Pons (tissue), 1 donor: Measurements from ENCODE around the gene ARMC6.
"Not testable (repeated sequence)": the region's sequence is repeated elsewhere in the genome, so short reads cannot be mapped to it uniquely, and the experiment has no call there.

Source experiments
- DNase-seq: peaks from one replicate; pipeline ENCODE4 v3.0.0-alpha.2; 2016; ENCODE audit warnings: low spot score

ARMC6 gene

GRCh38 chr19:19022380-19022961 lies 10.9 kb upstream of the ARMC6 start:
- no peak for DNase-seq

GRCh38 chr19:19023376-19023775 lies 10.0 kb upstream of the ARMC6 start:
- not testable (repeated sequence) for DNase-seq

GRCh38 chr19:19025861-19026260 lies 7.5 kb upstream of the ARMC6 start:
- DNase-seq = no peak

GRCh38 chr19:19026299-19026971 lies 7.0 kb upstream of the ARMC6 start:
- DNase-seq = no peak

- no peak for DNase-seq
Observed at GRCh38 chr19:19027228-19027627, 6.2 kb upstream of the ARMC6 start.

GRCh38 chr19:19028526-19028925 lies 4.9 kb upstream of the ARMC6 start:
- DNase-seq = no peak

- DNase-seq = no peak
Observed at GRCh38 chr19:19031891-19032290, 1.5 kb upstream of the ARMC6 start.

- peak; percentile 93 for DNase-seq
Observed at GRCh38 chr19:19032420-19033175, 805 bp upstream of the ARMC6 start.

- DNase-seq = no peak
Observed at GRCh38 chr19:19033176-19033425, 302 bp upstream of the ARMC6 start.

GRCh38 chr19:19034204-19034624 lies 811 bp downstream of the ARMC6 start:
- DNase-seq = peak; percentile 25

GRCh38 chr19:19039901-19040300 lies 6.5 kb downstream of the ARMC6 start:
- DNase-seq = no peak

GRCh38 chr19:19040417-19040816 lies 7.0 kb downstream of the ARMC6 start:
- DNase-seq = no peak

- no peak for DNase-seq
Observed at GRCh38 chr19:19042732-19043280, 9.4 kb downstream of the ARMC6 start.

GRCh38 chr19:19043481-19043880 lies 10.1 kb downstream of the ARMC6 start:
- DNase-seq = no peak

GRCh38 chr19:19043881-19044280 lies 10.5 kb downstream of the ARMC6 start:
- no peak for DNase-seq

GRCh38 chr19:19049406-19049805 lies 16.0 kb downstream of the ARMC6 start:
- no peak for DNase-seq

GRCh38 chr19:19050104-19050503 lies 16.7 kb downstream of the ARMC6 start:
- DNase-seq = no peak

- no peak for DNase-seq
Observed at GRCh38 chr19:19050731-19051130, 17.3 kb downstream of the ARMC6 start.

GRCh38 chr19:19051478-19052213 lies 18.2 kb downstream of the ARMC6 start:
- DNase-seq = no peak

- no peak for DNase-seq
Observed at GRCh38 chr19:19052921-19053320, 19.5 kb downstream of the ARMC6 start.

- peak; percentile 34 for DNase-seq
Observed at GRCh38 chr19:19053508-19054314, 20.3 kb downstream of the ARMC6 start.
